ENCODE measurements around the gene LRP8.

DNA sequence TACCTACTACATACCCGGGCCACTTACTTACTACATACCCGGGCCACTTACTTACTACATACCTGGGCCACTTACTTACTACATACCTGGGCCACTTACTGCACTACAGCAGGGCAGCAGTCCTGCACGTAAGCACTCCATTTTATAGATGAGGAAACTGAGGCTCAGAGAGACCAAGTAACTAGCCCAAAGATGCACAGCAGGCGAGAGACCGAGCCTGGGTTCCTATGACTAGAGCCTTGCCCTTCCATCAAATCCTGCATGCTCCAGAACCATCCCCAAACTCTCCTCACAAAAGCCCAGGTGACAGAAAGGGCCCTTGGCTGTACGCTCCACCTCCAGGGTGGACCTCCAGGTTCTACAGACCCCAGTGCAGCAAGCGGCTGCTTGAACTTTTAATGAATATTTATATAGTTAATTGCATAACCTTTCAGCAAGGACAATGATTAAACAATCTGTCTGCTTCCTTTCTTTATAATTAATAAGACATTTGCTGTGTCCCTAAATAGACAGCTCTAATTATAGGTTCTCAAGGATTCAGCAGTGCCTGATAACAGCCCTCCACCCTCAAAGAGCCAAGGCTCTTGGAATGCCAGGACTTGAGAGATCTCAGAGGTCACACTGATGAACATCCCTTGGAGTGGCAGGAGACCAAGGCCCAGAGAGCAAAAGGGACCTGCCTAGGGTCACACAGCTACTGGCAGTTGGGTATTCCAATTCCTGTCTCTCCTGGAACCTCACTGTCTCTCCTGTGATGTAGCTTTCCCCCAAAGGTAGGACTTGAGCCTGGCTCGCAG lies 43.4 kb downstream of the LRP8 start:
- TF ChIP-seq POLR2AphosphoS5 (IDR thresholded peaks at IDR 0.05; ENCODE audit: low read depth, low read length): no peak
- no peak for TF ChIP-seq TAF1 (IDR thresholded peaks at IDR 0.05; ENCODE audit: borderline replicate concordance, insufficient read depth, low read length)
- TF ChIP-seq REST (IDR thresholded peaks at IDR 0.05; ENCODE audit: insufficient read depth in 1 of 2, low read depth in 2 of 2, low read length in 2 of 2): no peak
- no peak for TF ChIP-seq SIN3A (IDR thresholded peaks at IDR 0.05; ENCODE audit: borderline replicate concordance, insufficient read depth, low read length)
